ENCODE results near the gene HECW1.

- no peak for TF ChIP-seq ARNTL (CRISPR knock-in tag; IDR thresholded peaks at IDR 0.05; ENCODE audit: borderline replicate concordance, low read depth)
- TF ChIP-seq OSR1 (CRISPR knock-in tag; IDR thresholded peaks at IDR 0.05), result no peak
- no peak for TF ChIP-seq POU6F1 (CRISPR knock-in tag; IDR thresholded peaks at IDR 0.05; ENCODE audit: borderline replicate concordance, low read depth)
- TF ChIP-seq TSHZ2 (CRISPR knock-in tag; IDR thresholded peaks at IDR 0.05), result no peak
- TF ChIP-seq ZNF8 (CRISPR knock-in tag; IDR thresholded peaks at IDR 0.05), result no peak
- TF ChIP-seq ZFP30 (CRISPR knock-in tag; IDR thresholded peaks at IDR 0.05), result no peak
- TF ChIP-seq GLIS3 (CRISPR knock-in tag; IDR thresholded peaks at IDR 0.05), result no peak
- TF ChIP-seq ZNF70 (CRISPR knock-in tag; IDR thresholded peaks at IDR 0.05), result no peak
These were observed 430.3 kb downstream of the HECW1 start for GRCh38 chr7:43542716-43543115.

All from SK-N-SH treated with all-trans-retinoic acid at 6 μM for 48 hours (cell line).